GM12874 (cell line): ENCODE measurements around the gene SCAF8.

Experiments used
- TF ChIP-seq, protein P1 (sequence below): IDR thresholded peaks from 2 replicates; pipeline ENCODE4 v1.5.1; 2011; ENCODE audit warnings: low read depth, mild to moderate bottlenecking, control low read depth, low read length, moderate library complexity; ENCODE audit not compliant: insufficient read depth

Gene SCAF8

DNA sequence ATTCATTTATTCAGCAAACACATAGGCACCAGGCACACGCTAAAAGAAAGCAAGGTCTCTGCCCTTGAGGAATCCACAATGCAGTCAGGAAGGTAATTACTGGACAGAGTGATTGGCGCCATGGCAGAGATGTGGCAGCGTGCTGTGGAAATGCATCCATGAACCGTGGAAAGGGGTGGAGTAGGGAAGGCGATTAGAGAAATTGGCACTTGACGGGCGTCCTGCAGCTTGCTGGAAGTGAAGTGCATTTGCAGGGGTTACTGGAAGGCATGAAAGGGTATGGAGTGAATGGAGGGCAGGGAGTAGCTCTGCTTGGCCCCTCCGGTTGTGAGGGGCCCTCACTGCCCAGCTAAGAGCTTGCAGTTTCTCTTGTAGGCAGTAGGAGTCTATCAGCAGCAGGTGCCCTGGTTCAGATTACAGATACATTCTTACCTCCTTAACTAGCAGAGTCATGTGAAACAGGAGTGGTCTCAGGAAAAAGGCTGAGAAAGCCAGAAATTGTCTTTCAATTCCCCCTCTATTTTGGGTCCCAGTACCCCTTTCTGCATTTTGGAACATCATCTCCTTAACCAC lies 139.4 kb downstream of the SCAF8 start:
- TF ChIP-seq, protein P1, sequence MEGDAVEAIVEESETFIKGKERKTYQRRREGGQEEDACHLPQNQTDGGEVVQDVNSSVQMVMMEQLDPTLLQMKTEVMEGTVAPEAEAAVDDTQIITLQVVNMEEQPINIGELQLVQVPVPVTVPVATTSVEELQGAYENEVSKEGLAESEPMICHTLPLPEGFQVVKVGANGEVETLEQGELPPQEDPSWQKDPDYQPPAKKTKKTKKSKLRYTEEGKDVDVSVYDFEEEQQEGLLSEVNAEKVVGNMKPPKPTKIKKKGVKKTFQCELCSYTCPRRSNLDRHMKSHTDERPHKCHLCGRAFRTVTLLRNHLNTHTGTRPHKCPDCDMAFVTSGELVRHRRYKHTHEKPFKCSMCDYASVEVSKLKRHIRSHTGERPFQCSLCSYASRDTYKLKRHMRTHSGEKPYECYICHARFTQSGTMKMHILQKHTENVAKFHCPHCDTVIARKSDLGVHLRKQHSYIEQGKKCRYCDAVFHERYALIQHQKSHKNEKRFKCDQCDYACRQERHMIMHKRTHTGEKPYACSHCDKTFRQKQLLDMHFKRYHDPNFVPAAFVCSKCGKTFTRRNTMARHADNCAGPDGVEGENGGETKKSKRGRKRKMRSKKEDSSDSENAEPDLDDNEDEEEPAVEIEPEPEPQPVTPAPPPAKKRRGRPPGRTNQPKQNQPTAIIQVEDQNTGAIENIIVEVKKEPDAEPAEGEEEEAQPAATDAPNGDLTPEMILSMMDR = no peak

DNA sequence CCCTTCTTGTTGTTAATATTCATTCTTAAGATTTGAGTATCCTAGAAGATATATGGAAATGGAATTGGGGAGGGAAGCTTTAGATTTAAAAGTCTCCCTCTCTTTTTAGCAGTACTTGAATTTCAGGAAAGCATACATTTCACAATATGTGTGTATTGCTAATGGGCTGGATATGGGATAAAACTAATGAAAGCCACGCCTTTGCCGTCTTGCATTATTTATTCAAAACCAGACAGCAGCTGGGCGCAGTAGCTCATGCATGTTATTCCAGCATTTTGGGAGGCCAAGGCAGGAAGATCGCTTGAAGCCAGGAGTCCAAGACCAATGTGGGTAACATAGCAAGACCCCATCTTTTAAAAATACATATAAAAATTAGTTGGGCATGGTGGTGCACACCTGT lies 140.3 kb downstream of the SCAF8 start:
- TF ChIP-seq, protein P1 = no peak

DNA sequence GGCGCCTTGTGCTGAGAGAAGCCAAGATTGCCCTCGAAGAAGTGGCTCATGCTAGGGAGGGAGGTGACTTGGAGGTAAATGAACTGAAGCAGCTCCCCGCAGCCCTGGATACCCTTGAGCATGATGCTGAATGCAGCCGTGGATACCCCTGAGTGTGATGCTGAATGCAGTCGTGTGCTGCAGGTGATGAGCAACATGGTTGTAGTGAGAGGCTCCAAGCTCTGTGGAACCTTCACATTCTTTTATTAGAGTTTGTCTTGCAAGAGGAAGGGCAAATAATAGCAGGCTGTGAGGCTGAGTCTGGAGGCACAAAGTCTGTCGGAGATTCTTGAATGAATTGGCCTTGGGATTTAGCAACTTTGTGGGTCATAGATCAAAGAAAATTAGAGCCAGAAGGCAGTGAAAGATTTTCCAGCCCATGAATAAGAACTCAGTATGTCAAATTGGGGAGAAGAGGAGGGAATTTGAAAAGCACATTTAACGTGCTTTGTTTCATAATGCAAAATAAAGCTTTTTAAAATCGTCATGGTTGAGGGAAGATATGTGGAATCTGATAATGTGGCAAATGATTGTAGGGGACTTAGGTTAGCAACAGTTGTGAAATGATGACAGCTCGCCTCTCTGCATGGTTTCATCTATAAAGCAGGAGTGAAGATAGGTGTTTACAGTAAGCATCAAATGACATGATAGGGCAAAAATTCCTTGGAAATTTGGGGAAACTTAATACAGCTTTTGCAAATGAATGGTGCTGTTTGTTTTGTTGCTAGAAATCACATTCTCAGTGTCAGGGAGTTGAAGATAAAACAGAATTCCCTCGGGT lies 141.8 kb downstream of the SCAF8 start:
- TF ChIP-seq, protein P1 = no peak

DNA sequence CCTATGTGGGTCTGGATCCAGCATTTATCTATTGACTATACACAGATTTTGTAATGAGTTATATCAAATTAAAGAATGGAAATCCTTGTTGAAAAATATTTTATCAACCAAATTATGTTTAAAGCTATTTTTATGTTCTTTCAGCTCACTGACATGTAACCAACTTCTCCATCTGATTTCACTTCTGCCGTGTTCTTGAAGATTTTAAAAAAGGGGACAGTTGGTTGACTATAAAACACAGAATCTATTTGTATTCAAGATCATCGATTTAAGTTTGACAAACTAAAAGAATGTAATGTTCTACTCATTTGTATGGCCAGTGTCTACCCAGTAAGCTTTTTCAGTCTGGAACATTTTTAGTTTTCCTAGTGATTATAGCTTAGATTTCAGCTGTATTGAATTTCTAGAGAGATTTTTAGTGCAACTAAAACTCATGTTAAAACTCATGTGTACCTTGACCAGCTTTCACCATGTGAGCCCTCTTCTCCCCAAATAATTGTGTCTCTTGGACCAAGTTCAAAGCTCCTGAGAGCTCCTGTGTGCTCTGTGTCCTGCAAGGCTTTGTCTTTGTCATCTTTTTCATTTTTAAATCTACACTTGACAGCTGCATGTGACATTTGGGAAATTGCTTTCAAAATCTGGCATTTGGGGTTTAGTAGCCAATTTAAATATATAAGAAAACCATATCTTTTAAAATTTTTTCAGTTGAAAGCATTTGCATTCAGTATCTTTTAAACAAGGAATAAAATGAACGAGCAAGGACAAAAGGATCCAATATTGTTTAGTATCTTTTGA lies 143.5 kb downstream of the SCAF8 start:
- TF ChIP-seq, protein P1 = no peak

DNA sequence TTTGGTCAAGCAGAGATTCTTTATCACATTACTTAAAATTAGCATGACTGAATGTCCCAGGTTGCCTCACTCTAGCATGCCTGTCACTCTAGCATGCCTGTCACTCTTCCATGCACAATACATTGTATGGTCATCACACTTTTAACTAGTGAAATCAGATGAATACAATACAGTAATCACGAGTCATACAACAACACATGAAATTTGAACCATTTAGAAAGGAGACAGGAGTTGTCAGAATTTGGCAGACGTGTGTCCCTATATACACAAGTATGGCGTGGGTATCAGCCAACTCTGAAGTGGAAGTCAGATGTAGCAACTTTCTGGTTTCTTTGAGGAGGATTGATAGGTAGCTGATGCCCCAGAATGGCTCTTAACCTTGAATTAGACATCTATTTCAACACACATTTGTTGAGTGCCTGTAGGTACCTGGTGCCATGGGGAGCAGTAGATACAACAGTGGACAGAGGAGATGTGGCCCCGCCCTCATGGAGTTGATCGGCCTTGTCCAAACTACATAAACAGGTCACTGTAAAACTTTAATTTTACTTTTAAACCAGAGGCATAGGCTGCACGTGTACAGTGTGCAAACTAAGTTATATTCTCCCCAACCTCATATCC lies 145.8 kb downstream of the SCAF8 start:
- TF ChIP-seq, protein P1 = no peak

DNA sequence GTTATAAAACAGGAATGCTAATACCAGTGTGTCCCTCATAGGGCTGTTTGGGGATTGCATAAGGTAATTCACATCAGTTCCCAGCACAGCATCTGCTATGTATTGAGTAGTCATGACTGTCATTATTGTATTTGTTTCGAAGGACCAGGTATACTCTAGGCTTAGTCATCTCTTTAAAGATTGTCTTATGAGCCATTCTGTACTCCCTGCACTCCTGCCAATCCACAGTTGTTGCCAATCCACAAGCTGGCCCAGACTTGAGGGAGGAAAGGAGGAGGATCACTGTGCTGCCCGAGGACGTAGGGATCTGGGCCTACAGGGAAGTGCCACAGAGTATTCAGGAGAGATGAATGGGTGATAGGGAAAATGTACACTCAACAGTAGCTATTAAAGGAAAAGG lies 148.9 kb downstream of the SCAF8 start:
- TF ChIP-seq, protein P1 = no peak
